Neural crest cell (in vitro differentiated cells): Measurements from ENCODE around the gene JAML. TPM values are rescaled to one million over a fixed set of nuclear protein-coding genes. Genes with fewer than 3 reads are reported as not detected.

ENCODE experiments used
- DNase-seq: peaks from one replicate; pipeline ENCODE4 v3.0.0; 2021; ENCODE audit warnings: low read depth, mixed read lengths, low spot score
- H3K27ac Mint-ChIP-seq: one replicate; pipeline ENCODE4 v1.8.0; 2021; ENCODE audit warnings: mild to moderate bottlenecking, mixed read lengths; ENCODE audit not compliant: unreplicated experiment
- H3K27me3 Mint-ChIP-seq: 2 replicates; pipeline ENCODE4 v1.8.0; 2021; ENCODE audit warnings: low read depth, mild to moderate bottlenecking, mixed read lengths
- H3K36me3 Mint-ChIP-seq: 2 replicates; pipeline ENCODE4 v1.8.0; 2021; ENCODE audit warnings: low read depth, mild to moderate bottlenecking, mixed read lengths
- H3K4me1 Mint-ChIP-seq: 2 replicates; pipeline ENCODE4 v1.8.0; 2021; ENCODE audit warnings: mixed read lengths
- H3K4me3 Mint-ChIP-seq: one replicate; pipeline ENCODE4 v1.8.0; 2021; ENCODE audit warnings: mild to moderate bottlenecking, mixed read lengths
- H3K9me3 Mint-ChIP-seq: 2 replicates; pipeline ENCODE4 v1.8.0; 2021; ENCODE audit warnings: mixed read lengths
- total RNA-seq: library from RNA; stranded (reverse); gene quantifications from 2 replicates; pipeline ENCODE4 v1.2.1, GENCODE V29; 2021
- TF ChIP-seq, protein P1 (sequence below): fragments of 200-600 bp; sonication (generic); conservative IDR thresholded peaks from 2 replicates; pipeline ENCODE4 v1.5.0; 2021; ENCODE audit warnings: antibody characterized with exemption, mild to moderate bottlenecking

The JAML gene
- total RNA-seq, 1 donor from 2014 or later: not detected

DNA sequence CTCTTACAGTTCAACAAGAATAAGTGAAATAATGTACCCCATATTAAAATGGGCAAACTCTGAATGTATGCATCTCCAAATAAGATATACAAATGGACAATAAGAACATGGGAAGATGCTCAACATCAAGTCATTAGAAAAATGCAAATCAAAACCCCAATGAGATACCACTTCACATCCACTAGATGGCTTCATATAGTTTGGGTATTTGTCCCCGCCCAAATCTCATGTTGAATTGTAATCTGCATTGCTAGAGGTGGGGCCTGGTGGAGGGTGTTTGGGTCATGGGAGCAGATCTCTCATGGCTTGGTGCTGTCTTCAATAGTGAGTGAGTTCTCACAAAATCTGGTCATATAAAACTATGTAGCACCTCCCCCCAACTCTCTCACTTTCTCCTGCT is 33.6 kb upstream of the JAML start:
- peaks cover 85% of the 10 kb centered on the region for H3K27me3 Mint-ChIP-seq
- H3K4me1 Mint-ChIP-seq: peaks cover 7% of the 10 kb centered on the region
- H3K36me3 Mint-ChIP-seq: no peaks in the 10 kb centered on the region
- no peak overlapping the region for H3K27ac Mint-ChIP-seq
- no peak for DNase-seq
- TF ChIP-seq, protein P1, sequence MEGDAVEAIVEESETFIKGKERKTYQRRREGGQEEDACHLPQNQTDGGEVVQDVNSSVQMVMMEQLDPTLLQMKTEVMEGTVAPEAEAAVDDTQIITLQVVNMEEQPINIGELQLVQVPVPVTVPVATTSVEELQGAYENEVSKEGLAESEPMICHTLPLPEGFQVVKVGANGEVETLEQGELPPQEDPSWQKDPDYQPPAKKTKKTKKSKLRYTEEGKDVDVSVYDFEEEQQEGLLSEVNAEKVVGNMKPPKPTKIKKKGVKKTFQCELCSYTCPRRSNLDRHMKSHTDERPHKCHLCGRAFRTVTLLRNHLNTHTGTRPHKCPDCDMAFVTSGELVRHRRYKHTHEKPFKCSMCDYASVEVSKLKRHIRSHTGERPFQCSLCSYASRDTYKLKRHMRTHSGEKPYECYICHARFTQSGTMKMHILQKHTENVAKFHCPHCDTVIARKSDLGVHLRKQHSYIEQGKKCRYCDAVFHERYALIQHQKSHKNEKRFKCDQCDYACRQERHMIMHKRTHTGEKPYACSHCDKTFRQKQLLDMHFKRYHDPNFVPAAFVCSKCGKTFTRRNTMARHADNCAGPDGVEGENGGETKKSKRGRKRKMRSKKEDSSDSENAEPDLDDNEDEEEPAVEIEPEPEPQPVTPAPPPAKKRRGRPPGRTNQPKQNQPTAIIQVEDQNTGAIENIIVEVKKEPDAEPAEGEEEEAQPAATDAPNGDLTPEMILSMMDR: peak; percentile 45
- no peak overlapping the region for H3K4me3 Mint-ChIP-seq
- peaks cover 3% of the 10 kb centered on the region for H3K9me3 Mint-ChIP-seq

DNA sequence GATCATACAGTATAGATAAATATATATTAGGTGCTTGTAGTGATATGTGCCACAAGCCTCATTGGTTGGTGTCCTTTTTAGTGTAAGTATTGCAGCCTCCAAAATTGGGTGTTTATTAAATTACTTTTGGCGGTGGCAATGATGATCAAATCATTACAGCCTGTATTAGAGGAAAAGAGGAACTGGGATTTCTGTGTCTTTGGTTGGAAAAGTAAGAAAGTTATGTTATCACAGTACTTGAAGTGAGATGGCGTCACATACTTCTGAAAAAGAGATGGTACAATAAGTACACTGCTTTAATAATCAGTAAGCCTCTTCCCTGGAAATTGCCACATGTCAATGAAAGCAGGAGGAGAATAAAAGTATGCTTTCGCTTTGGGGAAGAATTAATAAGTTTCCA is 27.9 kb upstream of the JAML start:
- H3K27me3 Mint-ChIP-seq: peaks cover 72% of the 10 kb centered on the region
- peaks cover 2% of the 10 kb centered on the region for H3K36me3 Mint-ChIP-seq
- peaks cover 17% of the 10 kb centered on the region for H3K4me1 Mint-ChIP-seq
- no peak for DNase-seq
- H3K27ac Mint-ChIP-seq: no peak overlapping the region
- no peaks in the 10 kb centered on the region for H3K9me3 Mint-ChIP-seq
- TF ChIP-seq, protein P1: no peak
- H3K4me3 Mint-ChIP-seq: peak overlapping the region; percentile 92

DNA sequence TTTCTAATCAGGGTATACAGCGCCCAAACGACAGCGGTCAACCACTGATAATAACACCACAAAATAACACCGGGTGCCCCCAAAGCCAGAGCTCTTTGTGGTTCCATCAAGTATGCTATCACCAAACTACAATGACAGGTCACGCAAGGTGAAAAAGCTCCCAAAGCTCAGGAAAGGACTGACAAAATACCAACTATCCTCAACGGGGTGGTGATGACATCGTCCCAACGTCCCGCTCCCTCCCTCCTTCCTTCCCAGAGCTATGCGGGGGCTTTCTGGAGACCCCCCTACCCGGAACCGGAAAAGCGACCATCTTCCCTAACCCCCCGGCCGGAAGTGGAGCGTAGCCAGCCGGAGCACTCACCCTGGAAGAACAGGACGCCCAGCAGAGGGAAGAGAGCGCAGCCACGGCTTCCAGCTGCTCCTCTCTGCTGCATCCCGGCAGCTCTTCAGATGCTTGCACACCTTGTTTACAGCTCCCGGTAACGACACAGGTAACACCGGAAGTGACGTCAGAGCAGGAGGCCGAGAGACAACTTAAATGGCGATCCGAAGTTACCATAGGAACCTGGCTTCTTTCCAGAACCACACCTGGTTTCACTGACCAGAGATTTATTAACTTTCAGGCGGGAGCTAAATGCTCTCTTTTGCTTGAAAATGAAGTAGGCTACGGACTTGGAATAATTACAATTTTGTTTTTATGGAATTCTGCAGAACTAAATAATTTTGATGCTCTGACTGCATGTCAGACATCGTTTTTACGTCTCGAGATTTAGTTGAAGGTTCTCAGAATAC is 27.2 kb upstream of the JAML start, which contains the start of gene MPZL3:
Gene MPZL3 (minus strand): TSS at position 508 of the 795 bp plus-strand sequence. CDS start 71 bp downstream, at position 437.
- Mint-ChIP-seq H3K36me3 (peaks cover 2% of the 10 kb centered on the region), H3K27me3 (peaks cover 76% of the 10 kb centered on the region), H3K4me1 (peaks cover 17% of the 10 kb centered on the region), H3K4me3 (peak within 1 kb of the TSS; percentile 92), H3K9me3 (no peaks in the 10 kb centered on the region), H3K27ac (peak within 1 kb of the TSS; percentile 99)
- TF ChIP-seq, protein P1: no peak
- DNase-seq: peak; percentile 38

DNA sequence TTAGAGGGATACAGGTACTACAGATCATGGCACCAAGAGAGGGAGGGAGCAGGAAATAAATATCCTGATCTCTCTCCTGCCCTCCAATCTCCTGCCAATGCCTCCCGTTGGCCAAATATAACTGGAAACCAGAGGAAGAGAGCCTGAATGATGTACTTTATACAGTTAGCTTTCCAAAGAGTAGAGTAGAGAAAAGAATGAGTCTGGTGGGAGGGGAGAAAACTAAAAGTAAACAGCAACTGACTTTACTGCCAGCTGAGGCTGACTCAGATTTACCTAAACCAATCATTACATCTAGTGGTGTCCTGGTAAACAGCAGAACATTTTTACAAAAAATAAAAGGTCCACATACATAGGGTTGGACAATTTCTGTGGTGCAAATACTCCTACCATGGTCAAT is 22.2 kb upstream of the JAML start:
- Mint-ChIP-seq H3K27ac (no peak overlapping the region), H3K27me3 (peaks cover 83% of the 10 kb centered on the region), H3K4me3 (no peak overlapping the region), H3K9me3 (no peaks in the 10 kb centered on the region), H3K4me1 (peaks cover 5% of the 10 kb centered on the region), H3K36me3 (peaks cover 2% of the 10 kb centered on the region)
- no peak for DNase-seq
- TF ChIP-seq, protein P1: no peak

DNA sequence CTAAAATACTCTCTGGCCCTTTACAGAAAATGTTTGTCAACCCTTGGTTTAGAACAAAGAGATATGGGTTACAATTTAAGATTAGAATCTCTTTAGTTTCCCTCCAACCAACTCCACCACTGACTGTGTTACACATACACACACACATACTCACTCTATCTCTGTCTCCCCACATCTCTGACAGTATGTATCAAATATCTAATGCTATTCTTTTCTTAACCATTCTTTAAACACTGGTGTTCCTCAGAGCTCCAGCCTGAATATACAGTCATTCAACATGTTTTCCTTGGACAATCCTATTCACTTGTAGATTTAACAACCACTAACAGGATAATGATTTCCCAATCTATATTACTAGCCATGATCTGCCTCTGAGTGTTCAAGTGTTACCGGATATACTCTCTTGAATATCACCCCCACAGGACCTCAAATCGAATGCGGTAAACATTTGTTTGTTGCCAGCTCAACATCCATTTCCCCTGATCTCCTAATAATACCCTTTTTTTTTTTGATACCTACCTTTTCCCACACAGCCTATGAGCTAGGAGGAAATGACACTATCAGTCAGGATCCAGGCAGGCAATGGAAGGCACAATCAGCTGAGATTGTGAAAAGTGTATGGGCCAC is 21.2 kb upstream of the JAML start:
- no peaks in the 10 kb centered on the region for H3K4me1 Mint-ChIP-seq
- H3K4me3 Mint-ChIP-seq: no peak overlapping the region
- DNase-seq: no peak
- no peaks in the 10 kb centered on the region for H3K9me3 Mint-ChIP-seq
- H3K27me3 Mint-ChIP-seq: peaks cover 88% of the 10 kb centered on the region
- no peak overlapping the region for H3K27ac Mint-ChIP-seq
- peaks cover 2% of the 10 kb centered on the region for H3K36me3 Mint-ChIP-seq
- TF ChIP-seq, protein P1: no peak
